ENCODE results near the gene MIPOL1.

GRCh38 chr14:37247791-37248461 lies 50.2 kb downstream of the MIPOL1 start:
- no peak for TF ChIP-seq GABPA (tag; conservative IDR thresholded peaks at IDR 0.05; ENCODE audit: low read depth)
- no peak for TF ChIP-seq NR4A1 (CRISPR knock-in tag; IDR thresholded peaks at IDR 0.05)
- TF ChIP-seq NR4A1 (tag; IDR thresholded peaks at IDR 0.05): no peak
- TF ChIP-seq HINFP (tag; conservative IDR thresholded peaks at IDR 0.05; ENCODE audit: low read depth): no peak
- TF ChIP-seq CEBPB (tag; IDR thresholded peaks at IDR 0.05): no peak
- no peak for TF ChIP-seq MAX (CRISPR knock-in tag; IDR thresholded peaks at IDR 0.05)
- TF ChIP-seq ZNF384 (IDR thresholded peaks at IDR 0.05; ENCODE audit: low read depth, low read length): no peak
- no peak for TF ChIP-seq PHF20 (IDR thresholded peaks at IDR 0.05; ENCODE audit: partially characterized antibody)
- no peak for TF ChIP-seq POLR2AphosphoS5 (IDR thresholded peaks at IDR 0.05; ENCODE audit: control insufficient read depth, insufficient read depth, low read depth, low read length)
- no peak for TF ChIP-seq CTCF (IDR thresholded peaks at IDR 0.05 in 2 of 3, conservative IDR thresholded peaks at IDR 0.05 in 1 of 3; ENCODE audit: insufficient read depth in 2 of 3, low read depth in 1 of 3, low read length in 3 of 3)
- TF ChIP-seq NFE2 (IDR thresholded peaks at IDR 0.05; ENCODE audit: low read depth): no peak
- no peak for TF ChIP-seq FOXP4 (CRISPR knock-in tag; IDR thresholded peaks at IDR 0.05; ENCODE audit: borderline replicate concordance)
- no peak for TF ChIP-seq ZBTB33 (CRISPR knock-in tag; IDR thresholded peaks at IDR 0.05)
- TF ChIP-seq SIN3A (IDR thresholded peaks at IDR 0.05; ENCODE audit: borderline replicate concordance in 2 of 2, control insufficient read depth in 1 of 2, low read depth in 2 of 2, low read length in 2 of 2): no peak

Data from K562 (cell line).